ENCODE results near the gene ESRRG. TPM values are rescaled to one million over a fixed set of nuclear protein-coding genes. Genes with fewer than 3 reads are reported as not detected.

The ESRRG gene
- total RNA-seq (ENCODE audit: low replicate concordance): under 0.01 and 0.12 TPM in 2 replicates

DNA sequence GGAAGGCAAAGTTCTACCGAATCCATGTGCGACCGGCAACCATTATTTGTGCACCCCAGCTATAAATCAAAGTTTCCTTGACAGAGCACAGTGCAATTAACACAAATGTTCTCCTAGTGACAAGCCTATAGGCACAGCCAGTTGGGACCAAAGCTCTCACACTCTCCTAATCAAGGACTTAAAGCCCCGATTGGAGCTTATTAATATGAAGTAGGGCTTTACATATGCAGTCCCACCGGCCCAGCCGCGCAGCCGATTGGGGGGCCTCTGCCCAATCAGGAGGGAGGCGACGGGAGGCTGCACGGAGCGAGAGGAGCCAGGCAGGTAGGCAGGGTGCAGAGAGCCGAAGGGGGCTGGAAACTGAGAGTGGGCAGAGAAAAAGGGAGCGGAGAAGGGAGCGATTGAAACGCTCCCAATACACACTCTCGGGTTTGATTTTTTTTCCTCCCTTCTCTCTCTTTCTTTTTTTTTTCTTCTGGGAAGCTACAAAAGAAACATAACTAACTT, at the start of gene ESRRG:
ESRRG (minus strand) TSS at position 156 of the 507 bp plus-strand sequence; CDS start at position 26, 130 bp downstream.

All from smooth muscle cell of the coronary artery (primary cell).